GM12891 (cell line): ENCODE results near the gene CDH4.

Source experiments
- DNase-seq: peaks from one replicate; pipeline ENCODE4 v3.0.0; 2011; ENCODE audit warnings: low spot score; ENCODE audit not compliant: insufficient read length
- FAIRE-seq: peaks from 2 replicates; lab custom pipeline; 2011; peaks lifted over from hg19 to GRCh38; lab: Jason Lieb, UNC
- PAX5 ChIP-seq: IDR thresholded peaks from 2 replicates; pipeline ENCODE4 v1.6.1; 2011; ENCODE audit warnings: low read length, moderate library complexity, mild to moderate bottlenecking; ENCODE audit not compliant: insufficient read depth, severe bottlenecking
- POLR2A ChIP-seq: IDR thresholded peaks from 2 replicates; pipeline ENCODE4 v1.6.1; 2011; ENCODE audit warnings: low read depth, low read length, control low read depth
- POLR2AphosphoS5 ChIP-seq: IDR thresholded peaks from 2 replicates; pipeline ENCODE4 v1.6.1; 2011; ENCODE audit warnings: low read depth, low read length, control low read depth
- POU2F2 ChIP-seq: IDR thresholded peaks from 2 replicates; pipeline ENCODE4 v1.6.1; 2011; ENCODE audit warnings: low read depth, mild to moderate bottlenecking, control low read depth, low read length, moderate library complexity
- SPI1 ChIP-seq: IDR thresholded peaks from 2 replicates; pipeline ENCODE4 v1.6.1; 2011; ENCODE audit warnings: low read depth, low read length, control low read depth
- TAF1 ChIP-seq: IDR thresholded peaks from 2 replicates; pipeline ENCODE4 v1.6.1; 2011; ENCODE audit warnings: low read depth, low read length, control low read depth

Gene CDH4

DNA sequence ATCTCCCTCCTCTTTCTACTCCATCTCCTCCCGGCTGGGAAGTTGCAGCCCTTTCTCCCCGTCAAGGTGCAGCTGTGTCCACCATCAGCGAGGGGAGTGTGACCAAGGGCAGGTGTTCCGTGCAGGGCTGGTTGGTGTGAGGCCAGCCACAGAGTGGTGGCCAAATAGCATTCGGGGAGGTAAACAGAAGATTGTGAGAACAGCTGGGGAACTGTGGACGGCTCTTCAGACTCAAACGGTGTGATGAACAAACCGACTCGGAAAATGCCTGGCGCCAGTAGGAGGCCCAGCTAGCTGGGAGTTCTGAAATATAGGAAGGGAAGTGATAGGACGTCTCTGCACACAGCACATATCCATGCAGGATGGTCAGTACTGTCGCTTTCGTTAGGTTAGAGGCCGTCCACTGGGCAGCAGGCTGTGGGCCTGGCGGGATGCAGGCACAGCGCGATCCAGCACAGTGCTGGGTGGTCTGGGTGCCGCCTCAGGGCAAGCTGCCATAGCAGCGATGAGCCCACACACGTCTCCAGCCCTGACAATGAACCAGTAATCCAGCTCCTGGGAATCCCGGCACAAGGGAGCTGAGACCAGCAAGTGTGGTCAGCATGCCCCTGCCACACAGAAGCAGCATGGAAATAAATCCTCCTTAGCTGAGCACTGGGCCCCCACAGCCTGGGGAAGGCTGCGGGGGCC is 555.6 kb downstream of the CDH4 start:
- FAIRE-seq (no peak), DNase-seq (no peak)
- no peak for TF ChIP-seq POU2F2
- no peak for TF ChIP-seq POLR2A
- no peak for TF ChIP-seq PAX5
- TF ChIP-seq SPI1: no peak
- no peak for TF ChIP-seq POLR2AphosphoS5
- TF ChIP-seq TAF1: no peak

DNA sequence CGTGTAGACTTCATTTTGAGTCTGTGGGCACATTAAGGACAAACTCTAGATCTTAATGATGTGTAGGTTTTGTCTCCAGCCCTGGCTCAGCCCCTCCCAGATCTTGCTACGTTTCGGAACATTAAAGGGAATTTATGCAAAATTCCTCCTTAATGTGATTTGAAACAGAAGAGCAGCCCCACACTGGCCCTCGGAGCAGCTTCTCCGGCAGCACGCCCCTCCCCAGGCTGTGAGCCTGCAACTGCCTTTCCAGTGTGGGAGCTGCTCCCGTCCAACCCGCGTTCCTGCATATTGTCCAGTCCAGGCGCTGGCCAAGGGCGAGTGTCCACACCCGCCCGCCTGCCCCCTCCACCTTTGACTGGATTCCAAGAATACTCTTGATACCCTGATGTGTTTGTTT is 556.4 kb downstream of the CDH4 start:
- DNase-seq: no peak
- no peak for TF ChIP-seq SPI1
- TF ChIP-seq POLR2AphosphoS5: no peak
- TF ChIP-seq TAF1: no peak
- no peak for TF ChIP-seq POU2F2
- no peak for TF ChIP-seq PAX5
- no peak for FAIRE-seq

DNA sequence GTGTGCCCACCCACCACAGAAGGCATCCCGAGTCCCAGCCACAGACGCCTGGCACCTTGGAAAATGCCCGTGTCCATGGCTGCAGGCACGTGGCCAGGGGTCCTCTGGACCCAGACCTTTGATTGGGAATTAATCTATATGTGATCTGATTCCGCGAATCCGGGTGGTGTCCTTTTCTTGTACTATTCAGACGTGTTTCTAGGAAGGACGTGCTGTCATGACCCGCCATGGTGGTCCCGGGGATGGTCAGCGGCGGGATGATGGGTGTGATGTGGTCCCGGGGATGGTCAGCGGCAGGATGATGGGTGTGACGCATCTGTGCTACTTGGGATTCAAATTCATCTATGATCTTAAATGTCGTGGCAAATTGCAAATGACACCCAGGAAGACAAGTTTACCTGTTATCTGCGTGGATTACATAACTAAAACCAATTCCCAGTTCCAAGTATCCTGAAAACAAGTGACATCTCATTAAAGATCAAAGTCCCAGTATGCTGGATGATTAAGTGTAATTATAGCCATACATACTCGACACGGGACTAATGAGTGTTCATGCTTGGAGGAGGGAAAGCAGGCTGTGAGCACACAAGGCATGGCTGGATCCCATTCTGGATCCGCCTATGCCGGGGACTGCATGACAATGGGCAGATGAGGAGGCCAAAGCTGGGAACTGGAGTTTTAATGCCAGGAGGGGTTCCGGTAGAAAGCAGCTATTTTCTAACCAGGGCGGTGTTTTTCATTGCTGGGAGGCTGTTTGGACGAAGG is 557.1 kb downstream of the CDH4 start:
- DNase-seq (no peak), FAIRE-seq (no peak)
- TF ChIP-seq POU2F2 (no peak), TAF1 (no peak), PAX5 (no peak), SPI1 (no peak), POLR2A (no peak), POLR2AphosphoS5 (no peak)

DNA sequence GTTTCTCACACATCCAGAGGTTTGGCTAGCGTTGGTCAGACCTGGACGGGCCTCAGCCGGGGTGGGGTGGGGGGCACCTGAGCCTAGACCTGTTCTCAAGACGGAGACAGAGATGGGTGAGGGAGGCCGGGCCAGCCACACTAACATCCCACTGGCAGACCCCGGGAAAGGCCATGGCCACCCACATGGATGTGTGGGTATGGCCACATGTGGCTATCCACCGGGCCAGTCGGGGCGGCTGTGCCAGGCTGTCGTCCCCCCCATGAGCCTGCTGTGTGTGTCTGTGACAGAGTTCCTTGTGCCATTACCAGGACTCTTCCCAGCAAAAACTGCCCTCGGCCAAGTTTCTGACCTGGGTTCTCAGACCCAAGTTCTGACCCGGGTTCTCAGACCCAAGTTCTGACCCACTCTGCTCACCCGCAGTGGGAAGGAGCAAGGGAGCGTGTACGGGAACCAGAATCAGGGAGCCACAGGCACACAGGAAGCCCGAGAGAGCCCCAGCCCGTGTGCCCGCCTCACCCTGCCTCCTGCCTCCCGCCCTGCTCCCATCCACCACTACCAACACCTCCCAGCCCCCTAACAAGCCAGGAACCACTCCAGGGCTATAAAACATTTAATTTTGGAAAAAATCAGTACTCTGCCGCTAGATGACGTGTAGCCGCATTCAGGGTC is 558.1 kb downstream of the CDH4 start:
- no peak for DNase-seq

GRCh38 chr20:61810738-61811135 is 558.7 kb downstream of the CDH4 start:
- FAIRE-seq (no peak), DNase-seq (no peak)
- TF ChIP-seq POU2F2: no peak
- TF ChIP-seq TAF1: no peak
- TF ChIP-seq POLR2AphosphoS5: no peak
- TF ChIP-seq POLR2A: no peak
- no peak for TF ChIP-seq SPI1
- TF ChIP-seq PAX5: no peak

More for the DNA sequence above, 558.1 kb downstream of the CDH4 start:
- TF ChIP-seq TAF1 (no peak), PAX5 (no peak), POU2F2 (no peak), POLR2A (no peak), POLR2AphosphoS5 (no peak), SPI1 (no peak)
- no peak for FAIRE-seq

GRCh38 chr20:61811166-61811565 is 559.1 kb downstream of the CDH4 start:
- FAIRE-seq (no peak), DNase-seq (no peak)
- TF ChIP-seq TAF1 (no peak), POLR2AphosphoS5 (no peak), PAX5 (no peak), POU2F2 (no peak), POLR2A (no peak), SPI1 (no peak)

- FAIRE-seq (no peak), DNase-seq (no peak)
- TF ChIP-seq PAX5 (no peak), POLR2AphosphoS5 (no peak), POLR2A (no peak), TAF1 (no peak), POU2F2 (no peak), SPI1 (no peak)
These were observed 560.2 kb downstream of the CDH4 start for GRCh38 chr20:61812121-61812844.

DNA sequence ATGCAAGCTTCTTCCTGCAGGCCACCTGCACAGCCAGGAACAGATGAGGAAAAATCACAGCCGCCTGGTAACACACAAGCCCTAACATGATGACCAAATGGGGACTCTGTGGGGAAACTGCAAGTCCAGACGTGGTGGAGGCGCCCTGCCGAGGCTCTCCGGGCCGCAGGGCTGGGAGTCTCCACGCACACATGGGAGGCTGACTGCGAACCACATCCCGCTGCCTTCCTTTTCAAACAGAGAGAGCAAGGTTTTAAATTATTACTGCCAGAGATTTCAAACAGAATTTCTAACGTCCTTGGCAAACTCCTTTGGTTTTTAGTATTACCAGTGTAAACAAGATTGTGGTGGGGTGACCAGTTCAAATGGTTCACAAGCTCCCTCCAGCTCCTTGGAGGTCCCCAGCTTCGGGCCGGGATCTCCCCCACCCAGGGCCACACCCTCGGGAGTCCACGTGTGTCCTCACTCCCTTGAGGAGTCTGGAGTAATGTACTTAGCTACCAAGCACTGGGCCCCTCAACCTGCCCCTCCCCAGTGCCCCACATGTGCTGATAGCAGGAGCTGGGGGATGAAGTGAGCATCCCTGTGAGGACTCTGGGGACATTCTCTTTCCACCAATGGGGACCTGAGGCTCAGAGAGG is 560.9 kb downstream of the CDH4 start:
- FAIRE-seq: no peak
- no peak for DNase-seq
- TF ChIP-seq SPI1 (no peak), TAF1 (no peak), POLR2AphosphoS5 (no peak), POLR2A (no peak)
